GM19025 (cell line): ENCODE data around the gene FAM219A.
"Not testable (repeated sequence)": the region's sequence is repeated elsewhere in the genome, so short reads cannot be mapped to it uniquely, and the experiment has no call there.

Experiments
- ATAC-seq: cut with Tn5 transposase; IDR thresholded peaks from one replicate; pipeline ENCODE4 v1.9.1; 2021; ENCODE audit warnings: mild to moderate bottlenecking, low read depth, moderate library complexity; ENCODE audit not compliant: unreplicated experiment

Gene FAM219A

GRCh38 chr9:34365282-34365681 is 93.1 kb downstream of the FAM219A start:
- no peak for ATAC-seq

- no peak for ATAC-seq
Measured at GRCh38 chr9:34363619-34364351, 94.6 kb downstream of the FAM219A start.

- no peak for ATAC-seq
Measured at GRCh38 chr9:34362614-34363214, 95.7 kb downstream of the FAM219A start.

GRCh38 chr9:34352957-34353356 is 105.4 kb downstream of the FAM219A start:
- ATAC-seq, result not testable (repeated sequence)

GRCh38 chr9:34352122-34352652 is 106.2 kb downstream of the FAM219A start:
- ATAC-seq, result not testable (repeated sequence)

DNA sequence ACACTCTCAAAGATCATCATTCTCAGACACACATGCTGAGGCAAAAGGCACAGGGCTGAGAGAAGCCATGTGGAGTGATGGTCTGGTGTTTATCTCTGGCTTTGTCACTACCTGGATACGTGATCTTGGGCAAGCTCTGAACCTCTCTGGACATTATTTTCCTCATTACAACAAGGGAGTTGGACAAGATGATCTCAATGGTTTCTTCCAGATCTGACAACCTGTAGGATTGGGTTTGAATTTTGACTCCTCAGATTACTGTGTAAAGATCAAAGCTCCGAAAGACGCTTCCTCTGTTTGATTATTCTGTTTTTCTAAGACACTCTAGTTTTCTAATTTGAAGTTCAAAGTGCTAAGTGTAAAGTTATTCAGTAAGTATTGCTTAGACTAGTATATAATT is 109.0 kb downstream of the FAM219A start:
- ATAC-seq, result no peak
